ENCODE data around the gene ORC1.

Gene ORC1

DNA sequence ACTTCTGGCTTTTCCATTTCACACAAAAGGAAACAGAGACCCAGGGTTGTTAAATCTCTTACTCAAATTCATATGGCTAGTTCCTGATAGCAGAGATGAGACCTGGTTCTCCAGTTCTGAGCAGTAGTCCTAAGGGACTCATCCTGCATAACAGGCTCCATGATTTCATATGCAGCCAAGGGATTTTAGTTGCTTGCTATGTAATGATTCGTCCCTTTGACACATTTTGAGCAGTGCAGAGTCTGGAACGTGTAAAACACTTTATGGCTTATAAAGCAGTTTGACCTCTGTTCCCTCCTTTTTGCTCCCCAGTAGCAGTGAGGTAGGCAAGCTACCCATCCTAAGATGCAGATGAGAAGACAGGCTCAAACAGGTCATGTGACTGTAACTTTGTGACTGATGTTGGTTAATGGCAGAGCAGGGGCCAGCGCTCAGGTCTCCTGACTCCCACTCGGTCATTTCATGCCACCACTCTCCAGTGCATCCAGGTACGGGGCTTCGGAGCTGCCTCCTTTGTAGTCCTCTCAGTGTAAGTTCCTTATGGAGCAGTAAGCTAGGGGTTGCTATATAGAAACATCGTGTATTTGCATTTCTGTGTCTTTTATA is 62.5 kb downstream of the ORC1 start:
- no peak for DNase-seq (ENCODE audit: low read depth)

DNA sequence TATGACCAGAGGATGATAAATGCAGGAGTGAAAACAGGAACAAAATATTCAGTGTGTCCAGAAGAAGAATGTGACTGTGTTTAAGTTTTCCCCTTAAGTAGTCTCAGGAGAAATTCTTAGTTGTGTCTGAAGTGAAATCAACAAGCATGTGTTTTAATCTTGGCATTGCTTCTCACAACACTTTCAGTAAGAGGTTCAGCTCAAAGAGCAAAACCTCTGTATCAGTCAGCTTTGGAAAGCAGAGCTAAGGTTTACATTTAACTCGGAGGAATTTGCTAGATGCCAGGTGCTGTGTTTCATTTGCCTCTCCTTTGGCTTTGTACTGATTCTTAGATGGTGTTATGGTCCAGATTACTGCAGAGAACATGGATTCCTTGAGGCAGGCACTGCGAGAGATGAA is 66.8 kb downstream of the ORC1 start:
- DNase-seq (ENCODE audit: low read depth), result no peak

DNA sequence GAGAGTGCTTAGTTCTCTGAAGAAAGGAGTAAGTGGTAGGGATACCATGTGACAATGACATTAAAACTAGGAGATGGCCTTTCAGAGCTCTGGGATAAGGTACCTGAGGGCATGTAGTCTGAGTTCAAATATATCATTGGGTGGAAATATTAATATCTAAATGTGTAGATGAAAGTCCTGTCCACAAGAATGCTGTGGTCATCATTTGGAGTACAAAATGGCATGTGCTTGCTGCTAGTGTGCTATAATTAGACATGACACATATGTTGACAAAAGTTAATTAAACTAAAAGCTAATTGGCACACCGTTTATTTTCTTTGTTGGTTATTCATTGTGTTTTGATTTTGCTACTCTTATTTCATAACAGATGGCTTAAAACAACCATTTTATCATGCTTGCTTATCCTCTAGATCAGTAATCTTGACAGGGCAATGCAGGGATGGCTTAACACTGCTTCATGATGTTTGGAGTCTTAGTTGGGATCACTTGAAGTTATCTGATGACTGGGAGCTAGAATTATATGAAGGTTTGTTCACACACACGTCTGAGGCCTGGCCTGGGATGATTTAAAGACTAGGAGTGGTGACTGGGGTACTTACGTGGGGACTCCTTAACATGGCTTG is 69.2 kb downstream of the ORC1 start:
- DNase-seq (ENCODE audit: low read depth), result no peak

DNA sequence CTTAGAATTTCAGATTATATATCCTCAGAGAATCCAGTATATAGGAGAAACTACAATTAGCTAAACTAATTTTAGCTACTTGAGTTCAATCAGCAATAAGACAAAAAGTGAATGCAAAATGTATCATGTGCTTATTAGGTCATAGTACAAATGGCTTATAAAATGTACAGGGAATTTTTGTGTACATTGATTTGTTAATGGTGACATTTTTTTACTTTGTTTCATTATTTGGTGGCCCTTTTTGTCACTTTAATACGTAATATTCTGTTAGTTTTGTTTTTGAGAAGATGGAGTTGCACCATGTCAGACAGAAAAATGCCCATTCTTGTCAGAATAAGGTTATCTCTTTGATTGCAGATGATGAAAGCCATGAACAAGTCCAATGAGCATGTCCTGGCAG is 71.8 kb downstream of the ORC1 start:
- no peak for DNase-seq (ENCODE audit: low read depth)

DNA sequence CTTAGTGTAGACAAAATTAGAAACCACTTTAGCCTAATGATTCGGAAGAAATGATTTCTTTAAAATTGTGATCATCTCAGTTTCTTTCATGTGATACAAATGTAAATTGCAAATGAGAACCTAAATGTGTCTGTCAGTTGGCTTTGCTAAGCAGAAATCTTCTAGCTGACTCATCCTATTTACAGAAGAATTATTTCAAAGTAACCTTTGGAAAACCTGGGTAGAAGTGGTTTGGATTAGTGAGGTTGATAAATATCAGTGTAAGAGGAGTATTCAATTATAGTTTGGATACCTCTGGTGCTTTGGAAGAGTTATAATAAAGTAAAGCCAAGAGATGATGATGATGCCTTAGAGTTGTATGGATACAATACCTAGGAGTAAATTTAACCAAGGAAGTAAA is 75.6 kb downstream of the ORC1 start:
- no peak for DNase-seq (ENCODE audit: low read depth)

DNA sequence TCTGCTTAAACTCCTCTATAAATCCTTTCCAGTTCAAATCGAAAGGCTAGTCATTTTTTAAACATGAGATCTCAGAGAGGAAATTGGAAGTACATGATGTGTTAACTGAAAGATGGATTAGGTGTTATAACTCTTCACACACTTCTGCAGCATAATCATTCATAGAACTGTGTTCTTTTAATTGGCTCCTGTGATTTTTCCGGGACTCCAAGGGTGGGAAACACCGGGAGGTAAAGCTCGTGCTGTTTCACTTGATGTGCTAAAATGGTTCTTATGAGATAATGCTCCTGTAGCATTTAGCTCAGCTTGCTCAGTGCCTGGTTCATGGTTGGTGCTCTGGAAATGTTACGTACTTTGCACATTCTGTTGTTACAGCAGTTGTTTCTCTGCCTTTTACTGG is 78.4 kb downstream of the ORC1 start:
- no peak for DNase-seq (ENCODE audit: low read depth)

DNA sequence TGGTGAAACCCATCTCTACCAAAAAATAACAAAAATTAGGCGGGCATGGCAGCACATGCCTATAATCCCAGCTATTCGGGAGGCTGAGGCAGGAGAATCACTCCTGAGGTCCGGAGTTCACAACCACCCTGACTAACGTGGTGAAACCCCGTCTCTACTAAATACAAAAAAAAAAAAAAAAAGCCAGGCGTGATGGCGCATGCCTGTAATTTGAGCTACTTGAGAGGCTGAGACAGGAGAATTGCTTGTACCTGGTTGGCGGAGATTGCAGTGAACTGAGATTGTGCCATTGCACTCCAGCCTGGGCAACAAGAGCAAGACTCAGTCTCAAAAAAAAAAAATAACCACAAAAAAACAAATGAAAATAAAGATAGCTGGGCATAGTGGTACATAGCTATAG is 80.5 kb downstream of the ORC1 start:
- no peak for DNase-seq (ENCODE audit: low read depth)

Data from activated T-cell treated with anti-CD3 and anti-CD28 coated beads for 48 hours (primary cell).